ENCODE measurements around the gene CFP.

CFP gene

GRCh38 chrX:47574076-47574546 lies 55.6 kb downstream of the CFP start:
- DNase-seq (ENCODE audit: low read depth), result no peak

GRCh38 chrX:47573341-47574075 lies 56.2 kb downstream of the CFP start:
- DNase-seq (ENCODE audit: low read depth), result no peak

All from stimulated activated CD8-positive, alpha-beta memory T cell treated with anti-CD3 and anti-CD28 coated beads, Interleukin-15, amount 100 ng/mL, for 1 hour (primary cell).